Panc1 (cell line): Measurements from ENCODE around the gene SCPEP1. TPM values are rescaled to one million over a fixed set of nuclear protein-coding genes. Genes with fewer than 3 reads are reported as not detected.

Experiments used
- ATAC-seq: fragments of 200-7000 bp; cut with Tn5 transposase; 2 replicates; pipeline ENCODE4 v1.9.1; 2020; ENCODE audit warnings: mild to moderate bottlenecking, moderate library complexity
- BruUV-seq: library from RNA; stranded (reverse); fragments of 400-500 nt; replicated peaks from 2 replicates; lab custom pipeline; 2021; lab: Mats Ljungman, UMichigan
- CTCF ChIA-PET: fragments of 300-600 bp; sonication (Branson Sonifier 250); formaldehyde crosslinking; loops from one replicate; lab custom pipeline; 2022; ENCODE audit warnings: antibody characterized with exemption; lab: Charles Lee
- POLR2A ChIA-PET: fragments of 300-600 bp; sonication (Branson Sonifier 250); formaldehyde crosslinking; loops from one replicate; lab custom pipeline; 2022; ENCODE audit warnings: antibody characterized with exemption; lab: Charles Lee
- DNase-seq: peaks from one replicate; pipeline ENCODE4 v3.0.0-alpha.2; 2010; ENCODE audit warnings: low read depth, low spot score
- H3K27ac ChIP-seq: 2 replicates; pipeline ENCODE4 v1.5.1; 2011; ENCODE audit warnings: mild to moderate bottlenecking, low read length, inconsistent platforms
- H3K27me3 ChIP-seq: fragments of 200-500 bp; sonication (Bioruptor generic); 2 replicates; pipeline ENCODE4 v1.6.0; 2014; ENCODE audit warnings: low read length, inconsistent platforms; ENCODE audit not compliant: control insufficient read depth, insufficient read depth
- H3K36me3 ChIP-seq: fragments of 200-500 bp; sonication (Bioruptor generic); 2 replicates; pipeline ENCODE4 v1.5.1; 2014; ENCODE audit warnings: inconsistent platforms, mild to moderate bottlenecking, low read length, moderate library complexity; ENCODE audit not compliant: control insufficient read depth, insufficient read depth
- H3K4me1 ChIP-seq: 2 replicates; pipeline ENCODE4 v1.5.1; 2011; ENCODE audit warnings: inconsistent platforms, mild to moderate bottlenecking, low read length, moderate library complexity; ENCODE audit not compliant: control insufficient read depth, insufficient read depth
- H3K4me3 ChIP-seq, 2 experiments: 2 replicates each; pipeline ENCODE4 v1.5.1; 2011 to 2012; ENCODE audit warnings: low read depth in 2 of 2, low read length in 2 of 2, mild to moderate bottlenecking in 2 of 2, inconsistent platforms in 1 of 2, moderate library complexity in 1 of 2
- H3K9me3 ChIP-seq: fragments of 200-500 bp; sonication (Bioruptor generic); 2 replicates; pipeline ENCODE4 v1.5.1; 2014; ENCODE audit warnings: low read depth, mild to moderate bottlenecking, inconsistent platforms, low read length, moderate library complexity; ENCODE audit not compliant: control insufficient read depth, insufficient read depth
- POLR2AphosphoS5 ChIP-seq: IDR thresholded peaks from 2 replicates; pipeline ENCODE4 v1.6.1; 2012; ENCODE audit warnings: mild to moderate bottlenecking, low read depth, low read length, moderate library complexity
- SIN3A ChIP-seq: IDR thresholded peaks from 2 replicates; pipeline ENCODE4 v1.6.1; 2012; ENCODE audit warnings: low read depth, mild to moderate bottlenecking, low read length, moderate library complexity, borderline replicate concordance; ENCODE audit not compliant: insufficient read depth
- TCF7L2 ChIP-seq: IDR thresholded peaks from 2 replicates; pipeline ENCODE4 v1.6.1; 2011; ENCODE audit warnings: mild to moderate bottlenecking, low read depth, low read length, inconsistent platforms
- in situ Hi-C: cut with HindIII; loops from 2 replicates; pipeline ENCODE4 v1.10.0; 2016; ENCODE audit warnings: low sequenced_read_pairs, low pct_unique_long_range_greater_than_20kb
- intact Hi-C: fragments of 100-400 bp; cut with micrococcal nuclease; formaldehyde crosslinking; loops from one replicate; pipeline ENCODE4 v1.10.0; 2022; ENCODE audit not compliant: unreplicated experiment
- total RNA-seq: library from RNA; stranded (reverse); gene quantifications from one replicate; pipeline ENCODE4 v1.2.1, GENCODE V29; 2021; ENCODE audit not compliant: unreplicated experiment
- TF ChIP-seq, protein P1 (sequence below): fragments of 450-650 bp; IDR thresholded peaks from 2 replicates; pipeline ENCODE4 v1.5.1; 2017; ENCODE audit warnings: mild to moderate bottlenecking
- TF ChIP-seq, protein P2 (sequence below), 2 experiments: IDR thresholded peaks; 2 replicates each; pipeline ENCODE4 v1.6.1; 2011 to 2012; ENCODE audit warnings: low read depth in 2 of 2, control low read depth in 1 of 2, low read length in 1 of 2, mild to moderate bottlenecking in 1 of 2, moderate library complexity in 1 of 2; ENCODE audit not compliant: insufficient read depth in 1 of 2

The SCPEP1 gene
- total RNA-seq, 1 experiment from 2014 or later = 50.7 TPM

DNA sequence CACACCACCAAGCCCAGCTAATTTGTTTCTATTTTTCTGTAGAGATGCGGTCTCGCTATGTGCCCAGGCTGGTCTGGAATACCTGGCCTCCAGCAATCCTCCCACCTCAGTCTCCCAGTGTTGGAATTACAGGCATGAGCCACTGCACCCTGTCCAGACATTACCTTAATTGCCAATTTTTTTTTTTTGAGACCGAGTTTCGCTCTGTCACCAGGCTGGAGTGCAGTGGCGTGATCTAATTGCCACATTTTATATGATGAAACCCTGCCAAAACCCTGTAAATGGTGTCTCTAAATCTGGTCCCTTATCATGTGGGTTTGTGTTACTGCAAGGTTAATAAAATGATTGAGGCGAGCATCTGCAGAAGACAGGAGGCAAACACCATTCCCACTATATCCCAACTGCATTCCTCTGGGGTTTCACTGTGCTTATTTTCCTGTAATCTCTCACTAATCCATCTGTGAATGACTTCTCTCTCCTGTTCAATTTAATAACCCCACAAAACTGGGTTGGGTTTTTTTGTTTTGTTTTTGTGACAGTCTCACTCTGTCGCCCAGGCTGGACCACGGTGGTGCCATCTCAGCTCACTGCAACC is 44.7 kb upstream of the SCPEP1 start:
- H3K27me3 ChIP-seq = no peaks in the 10 kb centered on the region
- TF ChIP-seq SIN3A = no peak
- TF ChIP-seq TCF7L2 = no peak
- TF ChIP-seq, protein P1, sequence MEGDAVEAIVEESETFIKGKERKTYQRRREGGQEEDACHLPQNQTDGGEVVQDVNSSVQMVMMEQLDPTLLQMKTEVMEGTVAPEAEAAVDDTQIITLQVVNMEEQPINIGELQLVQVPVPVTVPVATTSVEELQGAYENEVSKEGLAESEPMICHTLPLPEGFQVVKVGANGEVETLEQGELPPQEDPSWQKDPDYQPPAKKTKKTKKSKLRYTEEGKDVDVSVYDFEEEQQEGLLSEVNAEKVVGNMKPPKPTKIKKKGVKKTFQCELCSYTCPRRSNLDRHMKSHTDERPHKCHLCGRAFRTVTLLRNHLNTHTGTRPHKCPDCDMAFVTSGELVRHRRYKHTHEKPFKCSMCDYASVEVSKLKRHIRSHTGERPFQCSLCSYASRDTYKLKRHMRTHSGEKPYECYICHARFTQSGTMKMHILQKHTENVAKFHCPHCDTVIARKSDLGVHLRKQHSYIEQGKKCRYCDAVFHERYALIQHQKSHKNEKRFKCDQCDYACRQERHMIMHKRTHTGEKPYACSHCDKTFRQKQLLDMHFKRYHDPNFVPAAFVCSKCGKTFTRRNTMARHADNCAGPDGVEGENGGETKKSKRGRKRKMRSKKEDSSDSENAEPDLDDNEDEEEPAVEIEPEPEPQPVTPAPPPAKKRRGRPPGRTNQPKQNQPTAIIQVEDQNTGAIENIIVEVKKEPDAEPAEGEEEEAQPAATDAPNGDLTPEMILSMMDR = no peak
- TF ChIP-seq, protein P2, sequence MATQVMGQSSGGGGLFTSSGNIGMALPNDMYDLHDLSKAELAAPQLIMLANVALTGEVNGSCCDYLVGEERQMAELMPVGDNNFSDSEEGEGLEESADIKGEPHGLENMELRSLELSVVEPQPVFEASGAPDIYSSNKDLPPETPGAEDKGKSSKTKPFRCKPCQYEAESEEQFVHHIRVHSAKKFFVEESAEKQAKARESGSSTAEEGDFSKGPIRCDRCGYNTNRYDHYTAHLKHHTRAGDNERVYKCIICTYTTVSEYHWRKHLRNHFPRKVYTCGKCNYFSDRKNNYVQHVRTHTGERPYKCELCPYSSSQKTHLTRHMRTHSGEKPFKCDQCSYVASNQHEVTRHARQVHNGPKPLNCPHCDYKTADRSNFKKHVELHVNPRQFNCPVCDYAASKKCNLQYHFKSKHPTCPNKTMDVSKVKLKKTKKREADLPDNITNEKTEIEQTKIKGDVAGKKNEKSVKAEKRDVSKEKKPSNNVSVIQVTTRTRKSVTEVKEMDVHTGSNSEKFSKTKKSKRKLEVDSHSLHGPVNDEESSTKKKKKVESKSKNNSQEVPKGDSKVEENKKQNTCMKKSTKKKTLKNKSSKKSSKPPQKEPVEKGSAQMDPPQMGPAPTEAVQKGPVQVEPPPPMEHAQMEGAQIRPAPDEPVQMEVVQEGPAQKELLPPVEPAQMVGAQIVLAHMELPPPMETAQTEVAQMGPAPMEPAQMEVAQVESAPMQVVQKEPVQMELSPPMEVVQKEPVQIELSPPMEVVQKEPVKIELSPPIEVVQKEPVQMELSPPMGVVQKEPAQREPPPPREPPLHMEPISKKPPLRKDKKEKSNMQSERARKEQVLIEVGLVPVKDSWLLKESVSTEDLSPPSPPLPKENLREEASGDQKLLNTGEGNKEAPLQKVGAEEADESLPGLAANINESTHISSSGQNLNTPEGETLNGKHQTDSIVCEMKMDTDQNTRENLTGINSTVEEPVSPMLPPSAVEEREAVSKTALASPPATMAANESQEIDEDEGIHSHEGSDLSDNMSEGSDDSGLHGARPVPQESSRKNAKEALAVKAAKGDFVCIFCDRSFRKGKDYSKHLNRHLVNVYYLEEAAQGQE (IDR thresholded peaks at IDR 0.05; ENCODE audit: insufficient read depth in 1 of 2, low read depth in 2 of 2, low read length in 1 of 2) = no peak
- no peak for TF ChIP-seq POLR2AphosphoS5
- no peak overlapping the region for H3K27ac ChIP-seq
- H3K4me3 ChIP-seq = no peak overlapping the region
- POLR2A ChIA-PET = no interaction called here
- peaks cover 7% of the 10 kb centered on the region for H3K4me1 ChIP-seq
- in situ Hi-C loops (no loop called here), intact Hi-C loops (no loop called here)
- CTCF ChIA-PET = interaction anchor here (0.6 kb wide), 1 partner anchor 115 kb away, joined by 6 read pairs; no protein-coding TSS in a partner anchor
- DNase-seq = no peak
- ATAC-seq = no peak
- peaks cover 28% of the 10 kb centered on the region; the same call in 1 of the 2 replicates for H3K9me3 ChIP-seq
- no TSS peak for BruUV-seq
- no peaks in the 10 kb centered on the region for H3K36me3 ChIP-seq

DNA sequence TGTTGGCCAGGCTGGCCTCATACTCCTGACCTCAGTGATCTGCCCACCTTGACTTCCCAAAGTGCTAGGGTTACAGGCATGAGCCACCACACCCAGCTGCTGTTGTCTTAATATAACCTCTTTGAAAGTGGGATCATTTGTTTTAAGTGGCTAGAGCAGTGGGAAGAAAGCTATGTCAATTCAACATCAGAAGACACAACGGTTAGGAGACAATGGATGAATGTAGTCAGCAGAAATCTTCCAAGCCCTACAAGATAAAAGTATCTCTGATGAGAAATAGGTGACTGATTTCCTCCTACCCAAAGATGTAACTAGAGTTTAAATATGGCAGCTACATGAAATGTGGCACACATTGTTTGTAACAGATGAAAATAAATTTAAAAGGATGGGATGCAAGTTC is 44.1 kb upstream of the SCPEP1 start:
- TF ChIP-seq POLR2AphosphoS5 (no peak), TCF7L2 (no peak), SIN3A (no peak)
- TF ChIP-seq, protein P2 (IDR thresholded peaks at IDR 0.05; ENCODE audit: insufficient read depth in 1 of 2, low read depth in 2 of 2, low read length in 1 of 2) = no peak
- TF ChIP-seq, protein P1 = no peak
- in situ Hi-C loops (no loop called here), intact Hi-C loops (no loop called here)
- Histone ChIP-seq H3K9me3 (peaks cover 24% of the 10 kb centered on the region; the same call in 1 of the 2 replicates), H3K4me1 (peaks cover 7% of the 10 kb centered on the region), H3K27ac (no peak overlapping the region), H3K27me3 (no peaks in the 10 kb centered on the region), H3K4me3 (no peak overlapping the region), H3K36me3 (0 out of 2 replicates have a peak, but pooled peaks cover 4% of the 10 kb centered on the region)
- no peak for DNase-seq
- ChIA-PET POLR2A (no interaction called here), CTCF (no interaction called here)
- no peak for ATAC-seq
- no TSS peak for BruUV-seq
